NCI-H2196 treated with DMSO at 0.1 percent for 48 hours (cell line): Measurements from ENCODE around the gene FHL1.
"Not testable (repeated sequence)": the region's sequence is repeated elsewhere in the genome, so short reads cannot be mapped to it uniquely, and the experiment has no call there.

Experiments
- DNase-seq: peaks from one replicate; lab custom pipeline; 2025; ENCODE audit not compliant: unreplicated experiment; lab: John Stamatoyannopoulos, UW

FHL1 gene

GRCh38 chrX:136147315-136147901 lies at the start of gene FHL1:
Gene FHL1 (plus strand): TSS chrX:136147533.
- DNase-seq = no peak

- no peak for DNase-seq
Observed at GRCh38 chrX:136097871-136098805, 49.2 kb upstream of the FHL1 start.

GRCh38 chrX:136104936-136105335 lies 42.4 kb upstream of the FHL1 start:
- DNase-seq = no peak

- no peak for DNase-seq
Observed at GRCh38 chrX:136106920-136107528, 40.3 kb upstream of the FHL1 start.

- not testable (repeated sequence) for DNase-seq
Observed at GRCh38 chrX:136108905-136109304, 38.4 kb upstream of the FHL1 start.

- no peak for DNase-seq
Observed at GRCh38 chrX:136112286-136112685, 35.0 kb upstream of the FHL1 start.

- DNase-seq = no peak
Observed at GRCh38 chrX:136112778-136113177, 34.6 kb upstream of the FHL1 start.

- no peak for DNase-seq
Observed at GRCh38 chrX:136115126-136115903, 32.0 kb upstream of the FHL1 start.

GRCh38 chrX:136115904-136116297 lies 31.4 kb upstream of the FHL1 start:
- DNase-seq = no peak

- no peak for DNase-seq
Observed at GRCh38 chrX:136121788-136122187, 25.5 kb upstream of the FHL1 start.

- no peak for DNase-seq
Observed at GRCh38 chrX:136122207-136122606, 25.1 kb upstream of the FHL1 start.

- no peak for DNase-seq
Observed at GRCh38 chrX:136125106-136125505, 22.2 kb upstream of the FHL1 start.

- DNase-seq = no peak
Observed at GRCh38 chrX:136126371-136126770, 21.0 kb upstream of the FHL1 start.

- DNase-seq = no peak
Observed at GRCh38 chrX:136126872-136127406, 20.4 kb upstream of the FHL1 start.

- DNase-seq = no peak
Observed at GRCh38 chrX:136128743-136129142, 18.6 kb upstream of the FHL1 start.

GRCh38 chrX:136130931-136131833 lies 16.2 kb upstream of the FHL1 start:
- no peak for DNase-seq

GRCh38 chrX:136138939-136139338 lies 8.4 kb upstream of the FHL1 start:
- DNase-seq = no peak

GRCh38 chrX:136141569-136141968 lies 5.8 kb upstream of the FHL1 start:
- no peak for DNase-seq

- DNase-seq = no peak
Observed at GRCh38 chrX:136142592-136142991, 4.7 kb upstream of the FHL1 start.

GRCh38 chrX:136143711-136144110 lies 3.6 kb upstream of the FHL1 start:
- no peak for DNase-seq
